ENCODE data around the gene COL28A1. TPM values are rescaled to one million over a fixed set of nuclear protein-coding genes. Genes with fewer than 3 reads are reported as not detected.

The COL28A1 gene
- polyA plus RNA-seq, 4 donors: 1.1 to 3.1 (median 1.5) TPM

DNA sequence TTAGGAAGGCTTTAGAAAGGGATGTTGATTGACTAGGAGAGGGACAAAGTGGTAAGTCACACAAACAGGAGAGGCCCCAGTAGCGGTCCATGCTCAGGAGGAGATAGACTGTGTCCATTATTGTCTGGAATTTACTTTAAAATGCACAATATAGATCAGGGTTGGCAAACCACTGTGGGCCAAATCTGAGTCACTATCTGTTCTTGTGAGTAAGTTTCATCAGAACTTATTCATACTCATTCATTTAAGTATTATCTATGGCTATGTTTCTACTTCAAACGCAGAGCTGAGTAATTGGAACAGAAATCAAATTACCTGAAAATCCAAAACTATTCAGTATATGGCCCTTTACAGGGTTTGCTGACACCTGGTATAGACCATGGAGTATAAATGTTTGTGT, 166.5 kb downstream of the COL28A1 start:
- no peak overlapping the region for H3K27ac ChIP-seq (ENCODE audit: low read depth in 1 of 3, low read length in 2 of 3)
- no peaks in the 10 kb centered on the region for H3K4me1 ChIP-seq (ENCODE audit: control insufficient read depth in 3 of 3, insufficient read depth in 2 of 3, low read depth in 1 of 3, low read length in 2 of 3)
- H3K9me3 ChIP-seq (ENCODE audit: control insufficient read depth in 2 of 2, insufficient read depth in 1 of 2, low read depth in 1 of 2, low read length in 1 of 2): no peaks in the 10 kb centered on the region
- H3K36me3 ChIP-seq (ENCODE audit: control insufficient read depth in 3 of 3, insufficient read depth in 2 of 3, low read depth in 1 of 3, low read length in 3 of 3): no peaks in the 10 kb centered on the region
- no peak overlapping the region for H3K4me3 ChIP-seq (ENCODE audit: low read depth in 1 of 3, low read length in 3 of 3)
- 79 to 92% (median 88%) methylated on average over 2 of the region's 2 CpGs for WGBS, 3 donors
- no peak for FAIRE-seq
- no peaks in the 10 kb centered on the region for H3K27me3 ChIP-seq (ENCODE audit: control insufficient read depth in 3 of 3, insufficient read depth in 3 of 3, low read length in 3 of 3)
- DNase-seq: no peak

DNA sequence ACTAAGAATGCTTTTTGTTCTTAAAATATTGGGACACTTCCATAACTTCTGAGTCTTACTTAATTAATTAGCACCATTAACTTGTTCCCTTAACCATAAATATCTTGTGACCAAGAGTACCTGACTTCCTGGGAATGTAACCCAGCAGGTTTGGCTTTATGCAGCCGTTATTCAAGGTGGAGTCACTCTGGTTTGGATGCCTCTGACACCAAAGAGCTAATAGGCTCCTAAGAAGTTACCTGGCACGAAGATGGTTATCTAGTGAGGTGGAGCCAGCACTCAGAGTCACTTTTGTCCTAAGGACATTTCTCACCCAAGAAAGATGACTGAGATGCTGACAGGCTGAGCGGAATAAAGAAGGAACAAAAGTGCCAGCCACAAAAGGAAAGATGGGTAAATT, 181.0 kb downstream of the COL28A1 start:
- Histone ChIP-seq H3K27ac (ENCODE audit: low read depth in 1 of 3, low read length in 2 of 3) (no peak overlapping the region), H3K27me3 (ENCODE audit: control insufficient read depth in 3 of 3, insufficient read depth in 3 of 3, low read length in 3 of 3) (peaks cover 0 to 2% (median 0%) of the 10 kb centered on the region in 3 donors), H3K9me3 (ENCODE audit: control insufficient read depth in 2 of 2, insufficient read depth in 1 of 2, low read depth in 1 of 2, low read length in 1 of 2) (no peaks in the 10 kb centered on the region), H3K36me3 (ENCODE audit: control insufficient read depth in 3 of 3, insufficient read depth in 2 of 3, low read depth in 1 of 3, low read length in 3 of 3) (no peaks in the 10 kb centered on the region), H3K4me3 (ENCODE audit: low read depth in 1 of 3, low read length in 3 of 3) (no peak overlapping the region), H3K4me1 (ENCODE audit: control insufficient read depth in 3 of 3, insufficient read depth in 2 of 3, low read depth in 1 of 3, low read length in 2 of 3) (no peaks in the 10 kb centered on the region)
- DNase-seq: peak in 1 of 2 donors; percentile 8
- WGBS, 3 donors: 43 to 50% (median 43%) methylated on average over 3 of the region's 3 CpGs
- no peak for FAIRE-seq

DNA sequence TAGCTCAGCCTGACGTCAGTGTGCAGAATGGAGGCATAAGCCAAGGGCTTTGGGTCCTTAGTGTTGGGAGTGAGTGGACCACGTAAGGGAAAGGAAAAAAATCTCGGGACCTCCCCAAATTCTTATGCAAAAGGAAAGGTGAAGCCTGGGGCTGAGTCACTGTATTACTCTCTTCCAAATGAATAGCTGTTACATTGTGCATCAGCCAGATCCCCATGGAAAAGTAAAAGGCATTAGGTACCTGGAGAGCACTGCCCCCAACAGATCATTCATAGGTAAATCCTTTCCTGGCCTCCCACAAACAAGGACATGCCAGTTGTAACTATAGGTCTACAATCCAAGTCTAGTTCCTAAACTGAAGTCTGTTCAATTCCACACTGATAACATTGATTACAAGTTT, 182.8 kb downstream of the COL28A1 start:
- Histone ChIP-seq H3K4me1 (ENCODE audit: control insufficient read depth in 3 of 3, insufficient read depth in 2 of 3, low read depth in 1 of 3, low read length in 2 of 3) (no peaks in the 10 kb centered on the region), H3K36me3 (ENCODE audit: control insufficient read depth in 3 of 3, insufficient read depth in 2 of 3, low read depth in 1 of 3, low read length in 3 of 3) (no peaks in the 10 kb centered on the region), H3K27ac (ENCODE audit: low read depth in 1 of 3, low read length in 2 of 3) (no peak overlapping the region), H3K9me3 (ENCODE audit: control insufficient read depth in 2 of 2, insufficient read depth in 1 of 2, low read depth in 1 of 2, low read length in 1 of 2) (no peaks in the 10 kb centered on the region), H3K27me3 (ENCODE audit: control insufficient read depth in 3 of 3, insufficient read depth in 3 of 3, low read length in 3 of 3) (peaks cover 0 to 2% (median 0%) of the 10 kb centered on the region in 3 donors), H3K4me3 (ENCODE audit: low read depth in 1 of 3, low read length in 3 of 3) (no peak overlapping the region)
- peak; percentile 8 to 40 for DNase-seq
- 66 to 82% (median 79%) methylated on average over 3 of the region's 3 CpGs for WGBS, 3 donors
- FAIRE-seq: no peak

DNA sequence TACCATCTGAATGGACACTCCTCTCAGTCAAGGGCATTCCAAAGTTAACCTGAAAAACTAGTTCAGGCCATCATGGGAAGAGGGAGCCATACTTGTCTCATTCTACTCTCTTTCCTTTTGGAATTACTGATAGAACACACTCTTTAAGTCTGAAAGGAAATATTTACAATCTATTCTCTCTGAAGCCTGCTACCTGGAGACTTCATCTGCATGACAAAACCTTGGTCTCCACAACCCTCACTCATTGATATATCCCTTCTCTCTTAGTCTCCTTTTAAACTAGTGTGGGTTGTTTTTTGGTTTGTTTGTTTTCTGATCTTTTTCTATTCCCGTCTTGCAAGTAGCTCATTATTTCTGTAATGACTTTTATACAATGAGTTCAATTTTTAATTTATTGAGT, 183.8 kb downstream of the COL28A1 start:
- Histone ChIP-seq H3K36me3 (ENCODE audit: control insufficient read depth in 3 of 3, insufficient read depth in 2 of 3, low read depth in 1 of 3, low read length in 3 of 3) (no peaks in the 10 kb centered on the region), H3K27ac (ENCODE audit: low read depth in 1 of 3, low read length in 2 of 3) (no peak overlapping the region), H3K9me3 (ENCODE audit: control insufficient read depth in 2 of 2, insufficient read depth in 1 of 2, low read depth in 1 of 2, low read length in 1 of 2) (no peaks in the 10 kb centered on the region), H3K4me3 (ENCODE audit: low read depth in 1 of 3, low read length in 3 of 3) (no peak overlapping the region), H3K27me3 (ENCODE audit: control insufficient read depth in 3 of 3, insufficient read depth in 3 of 3, low read length in 3 of 3) (peaks cover 0 to 2% (median 0%) of the 10 kb centered on the region in 3 donors), H3K4me1 (ENCODE audit: control insufficient read depth in 3 of 3, insufficient read depth in 2 of 3, low read depth in 1 of 3, low read length in 2 of 3) (no peaks in the 10 kb centered on the region)
- no peak for DNase-seq
- no peak for FAIRE-seq
- WGBS, 3 donors: 3 to 32% (median 3%) methylated on average over 1 of the region's 1 CpG

DNA sequence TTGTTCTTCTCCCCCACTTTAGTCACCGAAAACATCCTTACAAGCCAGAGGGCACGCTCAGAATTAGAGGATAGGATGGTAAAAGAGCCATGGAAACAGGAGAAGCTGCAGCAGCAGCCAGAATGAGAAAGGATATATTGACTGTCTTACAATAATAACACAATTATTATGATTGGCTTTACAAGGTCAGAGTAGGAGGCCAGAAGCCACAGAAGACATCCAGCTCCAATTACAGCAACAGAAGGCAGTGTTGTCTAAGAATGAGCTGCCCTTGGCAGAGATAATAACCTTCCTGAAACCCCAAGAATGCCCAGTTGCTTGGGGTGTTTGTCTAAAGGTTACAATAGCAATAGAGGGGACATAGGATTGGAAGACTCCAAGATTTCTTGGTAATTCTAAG, 184.5 kb downstream of the COL28A1 start:
- Histone ChIP-seq H3K36me3 (ENCODE audit: control insufficient read depth in 3 of 3, insufficient read depth in 2 of 3, low read depth in 1 of 3, low read length in 3 of 3) (no peaks in the 10 kb centered on the region), H3K4me3 (ENCODE audit: low read depth in 1 of 3, low read length in 3 of 3) (no peak overlapping the region), H3K9me3 (ENCODE audit: control insufficient read depth in 2 of 2, insufficient read depth in 1 of 2, low read depth in 1 of 2, low read length in 1 of 2) (no peaks in the 10 kb centered on the region), H3K27ac (ENCODE audit: low read depth in 1 of 3, low read length in 2 of 3) (no peak overlapping the region), H3K4me1 (ENCODE audit: control insufficient read depth in 3 of 3, insufficient read depth in 2 of 3, low read depth in 1 of 3, low read length in 2 of 3) (no peaks in the 10 kb centered on the region), H3K27me3 (ENCODE audit: control insufficient read depth in 3 of 3, insufficient read depth in 3 of 3, low read length in 3 of 3) (peaks cover 0 to 2% (median 0%) of the 10 kb centered on the region in 3 donors)
- no peak for FAIRE-seq
- WGBS, 3 donors: 35 to 45% (median 42%) methylated on average over 2 of the region's 2 CpGs
- DNase-seq: no peak

DNA sequence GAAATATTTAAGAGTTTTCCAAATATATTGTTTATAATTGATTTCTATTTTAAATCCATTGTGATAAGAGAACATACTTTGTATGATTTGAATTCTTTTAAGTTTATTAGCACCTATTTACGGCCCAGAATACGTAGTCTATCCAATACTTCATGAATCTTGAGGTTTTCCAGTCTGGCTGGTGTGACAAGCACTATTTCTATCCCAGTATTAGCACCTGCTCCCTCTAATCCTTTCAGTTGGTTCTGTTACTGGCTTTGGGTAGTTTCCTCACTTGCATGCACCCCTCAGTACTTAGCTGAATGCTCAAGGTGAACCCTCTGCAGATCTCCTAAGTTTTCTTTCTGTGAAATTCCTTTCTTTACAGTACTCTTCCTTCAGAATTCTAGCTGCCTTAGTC, 186.5 kb downstream of the COL28A1 start:
- no peaks in the 10 kb centered on the region for H3K27me3 ChIP-seq (ENCODE audit: control insufficient read depth in 3 of 3, insufficient read depth in 3 of 3, low read length in 3 of 3)
- DNase-seq: no peak
- H3K4me3 ChIP-seq (ENCODE audit: low read depth in 1 of 3, low read length in 3 of 3): no peak overlapping the region
- FAIRE-seq: no peak
- no peak overlapping the region for H3K27ac ChIP-seq (ENCODE audit: low read depth in 1 of 3, low read length in 2 of 3)
- no peaks in the 10 kb centered on the region for H3K9me3 ChIP-seq (ENCODE audit: control insufficient read depth in 2 of 2, insufficient read depth in 1 of 2, low read depth in 1 of 2, low read length in 1 of 2)
- no peaks in the 10 kb centered on the region for H3K4me1 ChIP-seq (ENCODE audit: control insufficient read depth in 3 of 3, insufficient read depth in 2 of 3, low read depth in 1 of 3, low read length in 2 of 3)
- no peaks in the 10 kb centered on the region for H3K36me3 ChIP-seq (ENCODE audit: control insufficient read depth in 3 of 3, insufficient read depth in 2 of 3, low read depth in 1 of 3, low read length in 3 of 3)
- 91 to 96% (median 96%) methylated on average over 2 of the region's 2 CpGs for WGBS, 3 donors

DNA sequence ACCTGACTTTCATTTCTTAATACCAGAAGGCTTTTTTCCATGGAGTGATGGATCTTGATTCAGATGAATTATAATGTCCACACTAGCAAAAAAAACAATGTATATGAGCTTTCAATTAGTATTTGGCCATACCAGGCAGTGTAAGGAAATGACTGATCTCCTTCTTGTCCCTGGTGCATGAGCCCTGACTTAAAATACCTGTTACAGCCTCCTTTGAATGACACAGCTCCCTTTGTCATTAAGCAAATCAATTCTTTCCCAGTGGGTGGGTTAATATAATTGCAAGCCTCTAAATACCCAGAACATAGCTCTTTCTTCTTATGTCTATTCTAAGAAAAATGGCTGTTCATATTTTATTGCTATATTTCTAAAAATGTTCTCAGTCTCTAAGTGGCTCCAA, 188.6 kb downstream of the COL28A1 start:
- FAIRE-seq (no peak), DNase-seq (no peak)
- Histone ChIP-seq H3K9me3 (ENCODE audit: control insufficient read depth in 2 of 2, insufficient read depth in 1 of 2, low read depth in 1 of 2, low read length in 1 of 2) (no peaks in the 10 kb centered on the region), H3K4me3 (ENCODE audit: low read depth in 1 of 3, low read length in 3 of 3) (no peak overlapping the region), H3K27ac (ENCODE audit: low read depth in 1 of 3, low read length in 2 of 3) (no peak overlapping the region), H3K4me1 (ENCODE audit: control insufficient read depth in 3 of 3, insufficient read depth in 2 of 3, low read depth in 1 of 3, low read length in 2 of 3) (no peaks in the 10 kb centered on the region), H3K27me3 (ENCODE audit: control insufficient read depth in 3 of 3, insufficient read depth in 3 of 3, low read length in 3 of 3) (no peaks in the 10 kb centered on the region), H3K36me3 (ENCODE audit: control insufficient read depth in 3 of 3, insufficient read depth in 2 of 3, low read depth in 1 of 3, low read length in 3 of 3) (no peaks in the 10 kb centered on the region)

DNA sequence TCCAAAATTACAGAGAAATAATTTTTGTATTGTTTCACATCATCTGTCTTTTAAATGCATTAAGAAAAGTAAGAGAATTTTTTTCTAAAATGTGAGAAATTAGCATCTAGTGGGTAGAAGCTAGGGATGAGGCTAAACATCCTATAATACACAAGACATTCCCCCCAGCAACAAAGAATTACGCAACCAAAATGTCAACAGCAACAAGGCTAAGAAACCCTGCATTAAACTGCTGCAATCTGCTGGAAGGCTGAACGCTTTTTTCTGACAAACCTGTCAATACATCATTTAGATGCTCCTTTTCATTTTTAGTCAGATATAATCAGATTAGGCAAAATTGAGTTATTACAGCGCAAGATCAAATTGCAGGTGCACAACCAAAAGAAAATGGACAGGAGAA, 191.1 kb downstream of the COL28A1 start:
- no peak for FAIRE-seq
- H3K4me1 ChIP-seq (ENCODE audit: control insufficient read depth in 3 of 3, insufficient read depth in 2 of 3, low read depth in 1 of 3, low read length in 2 of 3): no peaks in the 10 kb centered on the region

DNA sequence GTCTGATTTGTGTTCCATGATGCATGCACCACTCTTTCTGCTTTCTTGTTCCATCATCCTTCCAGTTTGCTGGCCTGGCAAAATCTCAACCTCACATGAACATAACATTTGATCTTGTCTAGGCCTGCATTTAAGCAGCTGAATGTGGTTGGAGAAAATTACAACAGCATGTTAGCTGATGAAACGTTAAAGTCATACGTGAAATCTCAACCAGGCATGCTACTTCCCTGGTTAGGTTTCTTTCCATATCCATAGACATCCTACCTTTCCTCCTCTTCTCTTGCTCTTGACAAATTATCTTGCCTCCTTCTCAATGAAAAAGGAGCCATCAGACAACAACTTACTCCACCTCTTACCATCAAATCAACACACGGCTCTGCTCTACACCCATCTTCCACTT, 199.8 kb downstream of the COL28A1 start:
- Histone ChIP-seq H3K9me3 (ENCODE audit: control insufficient read depth in 2 of 2, insufficient read depth in 1 of 2, low read depth in 1 of 2, low read length in 1 of 2) (no peaks in the 10 kb centered on the region), H3K4me1 (ENCODE audit: control insufficient read depth in 3 of 3, insufficient read depth in 2 of 3, low read depth in 1 of 3, low read length in 2 of 3) (no peaks in the 10 kb centered on the region), H3K36me3 (ENCODE audit: control insufficient read depth in 3 of 3, insufficient read depth in 2 of 3, low read depth in 1 of 3, low read length in 3 of 3) (no peaks in the 10 kb centered on the region), H3K4me3 (ENCODE audit: low read depth in 1 of 3, low read length in 3 of 3) (no peak overlapping the region), H3K27ac (ENCODE audit: low read depth in 1 of 3, low read length in 2 of 3) (no peak overlapping the region), H3K27me3 (ENCODE audit: control insufficient read depth in 3 of 3, insufficient read depth in 3 of 3, low read length in 3 of 3) (no peaks in the 10 kb centered on the region)
- no peak for DNase-seq
- FAIRE-seq: no peak
- WGBS, 3 donors: 62 to 73% (median 65%) methylated on average over 3 of the region's 3 CpGs

More for the DNA sequence above, 191.1 kb downstream of the COL28A1 start:
- 90 to 93% (median 90%) methylated on average over 3 of the region's 3 CpGs for WGBS, 3 donors
- H3K27ac ChIP-seq (ENCODE audit: low read depth in 1 of 3, low read length in 2 of 3): no peak overlapping the region
- no peaks in the 10 kb centered on the region for H3K9me3 ChIP-seq (ENCODE audit: control insufficient read depth in 2 of 2, insufficient read depth in 1 of 2, low read depth in 1 of 2, low read length in 1 of 2)
- no peaks in the 10 kb centered on the region for H3K27me3 ChIP-seq (ENCODE audit: control insufficient read depth in 3 of 3, insufficient read depth in 3 of 3, low read length in 3 of 3)
- H3K36me3 ChIP-seq (ENCODE audit: control insufficient read depth in 3 of 3, insufficient read depth in 2 of 3, low read depth in 1 of 3, low read length in 3 of 3): no peaks in the 10 kb centered on the region
- H3K4me3 ChIP-seq (ENCODE audit: low read depth in 1 of 3, low read length in 3 of 3): no peak overlapping the region
- DNase-seq: no peak
